ENCODE results near the gene RABGAP1L.
"Not testable (repeated sequence)": the region's sequence is repeated elsewhere in the genome, so short reads cannot be mapped to it uniquely, and the experiment has no call there.

Gene RABGAP1L

GRCh38 chr1:174895610-174896009 is 736.3 kb downstream of the RABGAP1L start:
- H3K4ac ChIP-seq (ENCODE audit: low read length); H3K4me2 ChIP-seq (ENCODE audit: insufficient read depth, low read length, poor library complexity, severe bottlenecking); H2AFZ ChIP-seq (ENCODE audit: low read length); DNase-seq (ENCODE audit: low spot score); H3K27ac ChIP-seq (replicated peaks; ENCODE audit: low read length); H3K23ac ChIP-seq (ENCODE audit: low read depth, low read length, poor library complexity); H3K18ac ChIP-seq (ENCODE audit: low read length); H2BK5ac ChIP-seq (ENCODE audit: low read length); H3K9me3 ChIP-seq (replicated peaks in 1 of 2; ENCODE audit: control insufficient read depth in 2 of 2, insufficient read depth in 1 of 2, low read depth in 1 of 2, low read length in 2 of 2); H4K91ac ChIP-seq (ENCODE audit: low read depth, low read length, poor library complexity); H3K79me1 ChIP-seq (ENCODE audit: low read depth, low read length); H3K9ac ChIP-seq (ENCODE audit: low read depth, low read length, poor library complexity); H3K4me1 ChIP-seq (ENCODE audit: control insufficient read depth in 2 of 2, insufficient read depth in 1 of 2, low read depth in 1 of 2, low read length in 2 of 2); H2BK120ac ChIP-seq (ENCODE audit: low read depth, low read length); H3K36me3 ChIP-seq (replicated peaks in 1 of 2; ENCODE audit: control insufficient read depth in 2 of 2, insufficient read depth in 2 of 2, low read length in 2 of 2); H4K8ac ChIP-seq (ENCODE audit: low read depth, low read length); H2BK12ac ChIP-seq (ENCODE audit: low read length); H3K14ac ChIP-seq (ENCODE audit: low read length); H2AK5ac ChIP-seq (ENCODE audit: low read depth, low read length); H3K27me3 ChIP-seq (ENCODE audit: control insufficient read depth in 3 of 3, insufficient read depth in 3 of 3, low read depth in 1 of 3, low read length in 3 of 3); H2BK15ac ChIP-seq (ENCODE audit: low read length); H3K4me3 ChIP-seq (ENCODE audit: low read length in 2 of 2): not testable (repeated sequence)
- WGBS, 2 donors (ENCODE audit: extremely low coverage in 2 of 2, insufficient read length in 2 of 2, insufficient replicate concordance in 1 of 2), result no CpG with 5 or more reads among the region's 1 CpG

- no peak overlapping the region for H3K4ac ChIP-seq (ENCODE audit: low read length)
- DNase-seq (ENCODE audit: low spot score), result no peak
- H3K36me3 ChIP-seq (replicated peaks in 1 of 2; ENCODE audit: control insufficient read depth in 2 of 2, insufficient read depth in 2 of 2, low read length in 2 of 2), result no peaks in the 10 kb centered on the region
- no peak overlapping the region for H3K4me2 ChIP-seq (ENCODE audit: insufficient read depth, low read length, poor library complexity, severe bottlenecking)
- no peak overlapping the region for H3K23ac ChIP-seq (ENCODE audit: low read depth, low read length, poor library complexity)
- no peak overlapping the region for H4K8ac ChIP-seq (ENCODE audit: low read depth, low read length)
- H3K4me3 ChIP-seq (ENCODE audit: low read length in 2 of 2), result no peak overlapping the region
- H3K27ac ChIP-seq (replicated peaks; ENCODE audit: low read length), result no peak overlapping the region
- H3K18ac ChIP-seq (ENCODE audit: low read length), result no peak overlapping the region
- no peak overlapping the region for H2AK5ac ChIP-seq (ENCODE audit: low read depth, low read length)
- H3K79me1 ChIP-seq (ENCODE audit: low read depth, low read length), result no peaks in the 10 kb centered on the region
- no peaks in the 10 kb centered on the region for H3K4me1 ChIP-seq (ENCODE audit: control insufficient read depth in 2 of 2, insufficient read depth in 1 of 2, low read depth in 1 of 2, low read length in 2 of 2)
- no peaks in the 10 kb centered on the region for H3K9me3 ChIP-seq (replicated peaks in 1 of 2; ENCODE audit: control insufficient read depth in 2 of 2, insufficient read depth in 1 of 2, low read depth in 1 of 2, low read length in 2 of 2)
- no peak overlapping the region for H2BK12ac ChIP-seq (ENCODE audit: low read length)
- H2BK5ac ChIP-seq (ENCODE audit: low read length), result no peak overlapping the region
- no peak overlapping the region for H2AFZ ChIP-seq (ENCODE audit: low read length)
- H2BK120ac ChIP-seq (ENCODE audit: low read depth, low read length), result no peak overlapping the region
- H2BK15ac ChIP-seq (ENCODE audit: low read length), result no peak overlapping the region
- no peak overlapping the region for H3K14ac ChIP-seq (ENCODE audit: low read length)
- no peaks in the 10 kb centered on the region for H3K27me3 ChIP-seq (ENCODE audit: control insufficient read depth in 3 of 3, insufficient read depth in 3 of 3, low read depth in 1 of 3, low read length in 3 of 3)
- WGBS, 2 donors (ENCODE audit: extremely low coverage in 2 of 2, insufficient read length in 2 of 2, insufficient replicate concordance in 1 of 2), result no CpG with 5 or more reads among the region's 3 CpGs
- no peak overlapping the region for H3K9ac ChIP-seq (ENCODE audit: low read depth, low read length, poor library complexity)
- H4K91ac ChIP-seq (ENCODE audit: low read depth, low read length, poor library complexity), result no peak overlapping the region
Observed at GRCh38 chr1:174898102-174898797, 738.9 kb downstream of the RABGAP1L start.

GRCh38 chr1:174900317-174900716 is 741.0 kb downstream of the RABGAP1L start:
- no peak overlapping the region for H2AFZ ChIP-seq (ENCODE audit: low read length)
- H2BK12ac ChIP-seq (ENCODE audit: low read length), result no peak overlapping the region
- no peak overlapping the region for H3K4ac ChIP-seq (ENCODE audit: low read length)
- H3K27me3 ChIP-seq (ENCODE audit: control insufficient read depth in 3 of 3, insufficient read depth in 3 of 3, low read depth in 1 of 3, low read length in 3 of 3), result no peaks in the 10 kb centered on the region
- no peaks in the 10 kb centered on the region for H3K79me1 ChIP-seq (ENCODE audit: low read depth, low read length)
- H3K4me1 ChIP-seq (ENCODE audit: control insufficient read depth in 2 of 2, insufficient read depth in 1 of 2, low read depth in 1 of 2, low read length in 2 of 2), result no peaks in the 10 kb centered on the region
- WGBS, 2 donors (ENCODE audit: extremely low coverage in 2 of 2, insufficient read length in 2 of 2, insufficient replicate concordance in 1 of 2), result no CpG with 5 or more reads among the region's 3 CpGs
- DNase-seq (ENCODE audit: low spot score), result no peak
- no peaks in the 10 kb centered on the region for H3K36me3 ChIP-seq (replicated peaks in 1 of 2; ENCODE audit: control insufficient read depth in 2 of 2, insufficient read depth in 2 of 2, low read length in 2 of 2)
- H3K9me3 ChIP-seq (replicated peaks in 1 of 2; ENCODE audit: control insufficient read depth in 2 of 2, insufficient read depth in 1 of 2, low read depth in 1 of 2, low read length in 2 of 2), result no peaks in the 10 kb centered on the region
- H3K9ac ChIP-seq (ENCODE audit: low read depth, low read length, poor library complexity), result no peak overlapping the region
- H4K8ac ChIP-seq (ENCODE audit: low read depth, low read length), result no peak overlapping the region
- no peak overlapping the region for H3K23ac ChIP-seq (ENCODE audit: low read depth, low read length, poor library complexity)
- H2BK15ac ChIP-seq (ENCODE audit: low read length), result no peak overlapping the region
- no peak overlapping the region for H3K4me2 ChIP-seq (ENCODE audit: insufficient read depth, low read length, poor library complexity, severe bottlenecking)
- no peak overlapping the region for H3K4me3 ChIP-seq (ENCODE audit: low read length in 2 of 2)
- H2BK5ac ChIP-seq (ENCODE audit: low read length), result no peak overlapping the region
- H3K18ac ChIP-seq (ENCODE audit: low read length), result no peak overlapping the region
- no peak overlapping the region for H3K27ac ChIP-seq (replicated peaks; ENCODE audit: low read length)
- H2BK120ac ChIP-seq (ENCODE audit: low read depth, low read length), result no peak overlapping the region
- no peak overlapping the region for H4K91ac ChIP-seq (ENCODE audit: low read depth, low read length, poor library complexity)
- H3K14ac ChIP-seq (ENCODE audit: low read length), result no peak overlapping the region
- H2AK5ac ChIP-seq (ENCODE audit: low read depth, low read length), result no peak overlapping the region

GRCh38 chr1:174902531-174903099 is 743.3 kb downstream of the RABGAP1L start:
- H3K9ac ChIP-seq (ENCODE audit: low read depth, low read length, poor library complexity), result no peak overlapping the region
- no peak overlapping the region for H3K18ac ChIP-seq (ENCODE audit: low read length)
- no peak overlapping the region for H2BK12ac ChIP-seq (ENCODE audit: low read length)
- no peak overlapping the region for H4K91ac ChIP-seq (ENCODE audit: low read depth, low read length, poor library complexity)
- H3K4ac ChIP-seq (ENCODE audit: low read length), result no peak overlapping the region
- H4K8ac ChIP-seq (ENCODE audit: low read depth, low read length), result no peak overlapping the region
- H3K27ac ChIP-seq (replicated peaks; ENCODE audit: low read length), result no peak overlapping the region
- no peaks in the 10 kb centered on the region for H3K79me1 ChIP-seq (ENCODE audit: low read depth, low read length)
- no peak overlapping the region for H2BK5ac ChIP-seq (ENCODE audit: low read length)
- no peaks in the 10 kb centered on the region for H3K36me3 ChIP-seq (replicated peaks in 1 of 2; ENCODE audit: control insufficient read depth in 2 of 2, insufficient read depth in 2 of 2, low read length in 2 of 2)
- no peak overlapping the region for H3K23ac ChIP-seq (ENCODE audit: low read depth, low read length, poor library complexity)
- H3K9me3 ChIP-seq (replicated peaks in 1 of 2; ENCODE audit: control insufficient read depth in 2 of 2, insufficient read depth in 1 of 2, low read depth in 1 of 2, low read length in 2 of 2), result no peaks in the 10 kb centered on the region
- no peak overlapping the region for H2BK120ac ChIP-seq (ENCODE audit: low read depth, low read length)
- H3K27me3 ChIP-seq (ENCODE audit: control insufficient read depth in 3 of 3, insufficient read depth in 3 of 3, low read depth in 1 of 3, low read length in 3 of 3), result no peaks in the 10 kb centered on the region
- no peaks in the 10 kb centered on the region for H3K4me1 ChIP-seq (ENCODE audit: control insufficient read depth in 2 of 2, insufficient read depth in 1 of 2, low read depth in 1 of 2, low read length in 2 of 2)
- H3K4me2 ChIP-seq (ENCODE audit: insufficient read depth, low read length, poor library complexity, severe bottlenecking), result no peak overlapping the region
- H3K4me3 ChIP-seq (ENCODE audit: low read length in 2 of 2), result no peak overlapping the region
- WGBS, 2 donors (ENCODE audit: extremely low coverage in 2 of 2, insufficient read length in 2 of 2, insufficient replicate concordance in 1 of 2), result no CpG with 5 or more reads among the region's 4 CpGs
- H2BK15ac ChIP-seq (ENCODE audit: low read length), result no peak overlapping the region
- no peak overlapping the region for H2AFZ ChIP-seq (ENCODE audit: low read length)
- no peak overlapping the region for H2AK5ac ChIP-seq (ENCODE audit: low read depth, low read length)
- DNase-seq (ENCODE audit: low spot score), result no peak
- no peak overlapping the region for H3K14ac ChIP-seq (ENCODE audit: low read length)

Data from neuronal stem cell (in vitro differentiated cells).